Esophagus muscularis mucosa (tissue), 4 donors: ENCODE results near the gene RAE1. TPM values are rescaled to one million over a fixed set of nuclear protein-coding genes. Genes with fewer than 3 reads are reported as not detected.
A peak's percentile ranks its signal among the peaks of the same experiment; 100 is the strongest.

ENCODE experiments used
- DNase-seq: peaks from one replicate; pipeline ENCODE4 v3.0.0-alpha.2; 2017; ENCODE audit errors: extremely low spot score
- H3K27ac ChIP-seq, 4 donors: fragments of 200-600 bp; sonication (generic); replicated peaks in 1 of 4; 1 replicate in 3 of 4; 2 replicates in 1 of 4; pipeline ENCODE4 v1.5.1; 2016 to 2019; ENCODE audit warnings: mild to moderate bottlenecking in 1 of 4
- H3K27me3 ChIP-seq, 4 donors: fragments of 200-600 bp; sonication (generic); one replicate each; pipeline versions ENCODE4 v1.5.1 to v1.6.0; 2016 to 2019
- H3K36me3 ChIP-seq, 4 donors: fragments of 200-600 bp; sonication (generic); one replicate each; pipeline ENCODE4 v1.5.1; 2016 to 2019
- H3K4me1 ChIP-seq, 4 donors: fragments of 200-600 bp; sonication (generic); one replicate each; pipeline ENCODE4 v1.5.1; 2016 to 2019
- H3K4me3 ChIP-seq, 4 donors: fragments of 200-600 bp; sonication (generic); 1 replicate in 2 of 4; 2 replicates in 2 of 4; pipeline ENCODE4 v1.5.1; 2016 to 2019; ENCODE audit warnings: mild to moderate bottlenecking in 4 of 4, moderate library complexity in 1 of 4
- H3K9me3 ChIP-seq, 4 donors: fragments of 200-600 bp; sonication (generic); 1 replicate in 3 of 4; 2 replicates in 1 of 4; pipeline ENCODE4 v1.5.1; 2016 to 2019
- EP300 ChIP-seq: sonication (generic); formaldehyde crosslinking; IDR thresholded peaks from one replicate; pipeline ENCODE4 v1.6.1; 2017; ENCODE audit warnings: antibody characterized with exemption
- POLR2A ChIP-seq: fragments of 450-650 bp; IDR thresholded peaks from one replicate; pipeline ENCODE4 v1.6.1; 2017; ENCODE audit warnings: antibody characterized with exemption, moderate library complexity, mild to moderate bottlenecking, low read depth
- POLR2AphosphoS5 ChIP-seq, 2 donors: sonication (generic); formaldehyde crosslinking; IDR thresholded peaks; one replicate each; pipeline ENCODE4 v1.6.1; 2017; ENCODE audit warnings: antibody characterized with exemption in 2 of 2
- WGBS: methylation state at CpG from one replicate; pipeline ENCODE4 v1.1.5; 2018; 5-methylcytosine and 5-hydroxymethylcytosine counted together
- intact Hi-C: fragments of 100-400 bp; cut with DNase I; formaldehyde crosslinking; loops from one replicate; pipeline ENCODE4 v1.15.1; 2023
- total RNA-seq, 4 donors: library from RNA; depleted of rRNA; stranded (reverse); fragments of >200 nt; gene quantifications; one replicate each; pipeline versions ENCODE4 v1.1.0 to v1.2.1, GENCODE V29; 2016
- TF ChIP-seq, protein P1 (sequence below), 3 experiments: fragments of 200-600 bp in 2 of 3; fragments of 450-650 bp in 1 of 3; sonication (generic) in 2 of 3; IDR thresholded peaks; one replicate each; pipeline ENCODE4 v1.5.1; 2017 to 2019; ENCODE audit warnings: antibody characterized with exemption in 3 of 3, mild to moderate bottlenecking in 2 of 3, moderate library complexity in 1 of 3

RAE1 gene
- total RNA-seq, 4 donors from 2014 or later = 15.0 to 24.1 (median 21.5) TPM

DNA sequence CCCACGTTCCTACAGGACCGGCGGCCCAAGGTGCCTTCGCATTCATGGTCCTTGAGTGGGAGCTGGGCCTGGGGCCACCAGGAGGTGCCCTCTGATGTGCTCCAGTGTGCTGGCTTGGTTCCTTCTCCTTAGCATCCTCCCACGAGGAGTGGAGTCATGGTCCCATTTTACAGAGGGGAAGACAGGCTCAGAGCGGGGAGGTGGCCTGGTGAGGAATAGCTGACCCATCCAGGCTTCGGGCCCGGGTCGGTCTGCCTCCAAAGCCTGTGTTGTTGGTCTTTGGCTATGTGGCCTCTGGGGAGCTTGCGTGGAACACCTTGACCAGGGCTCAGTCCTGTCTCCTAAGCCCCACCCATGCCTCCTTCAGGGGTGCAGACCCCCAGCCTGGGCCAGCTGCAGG, 62.9 kb downstream of the RAE1 start:
- WGBS = 97% methylated on average over 10 of the region's 10 CpGs

DNA sequence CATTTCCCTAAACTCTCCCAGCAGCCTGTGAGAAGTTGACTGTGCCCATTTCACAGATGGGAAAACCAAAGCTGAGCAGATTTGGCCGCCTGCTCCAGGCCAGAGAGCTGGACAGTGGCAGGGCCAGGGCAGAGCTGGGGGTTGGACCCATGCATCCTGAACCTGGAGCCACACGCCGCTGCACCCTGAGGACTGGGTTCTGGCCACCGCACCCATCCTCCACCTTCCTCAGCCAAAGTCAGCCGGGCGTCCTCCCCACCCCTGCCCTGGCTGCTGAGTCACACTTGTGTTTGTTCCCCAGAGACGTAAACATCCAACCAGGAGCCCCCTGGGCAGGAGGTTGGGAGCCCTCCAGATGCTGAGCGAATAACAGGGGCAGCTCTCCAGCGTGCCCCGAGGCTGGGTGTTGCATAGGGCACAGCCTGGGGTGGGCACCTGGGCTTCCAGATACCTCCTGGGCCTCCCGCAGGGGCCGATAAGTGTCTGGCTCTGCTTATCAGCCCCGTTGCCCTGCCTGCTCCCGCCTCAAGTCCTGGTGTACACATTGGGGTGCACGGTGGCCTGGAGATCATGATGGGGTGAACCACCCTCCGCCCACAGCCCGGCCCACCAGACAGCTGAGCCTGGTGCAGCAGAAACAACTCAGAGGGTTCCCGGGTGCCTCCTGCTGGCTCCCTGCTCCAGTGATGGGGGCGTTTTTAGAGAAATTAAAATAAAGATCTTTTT, 64.0 kb downstream of the RAE1 start:
- peak overlapping the region in 3 of 4 donors; percentile 5 to 39 (median 26) for H3K27ac ChIP-seq
- no peak for DNase-seq
- peaks cover 2 to 40% (median 33%) of the 10 kb centered on the region in 4 donors for H3K4me1 ChIP-seq
- H3K36me3 ChIP-seq = peaks cover 0 to under 1% (median under 1%) of the 10 kb centered on the region in 4 donors
- WGBS = 69% methylated on average over 7 of the region's 19 CpGs
- H3K9me3 ChIP-seq = no peaks in the 10 kb centered on the region
- H3K27me3 ChIP-seq = no peaks in the 10 kb centered on the region
- TF ChIP-seq POLR2A (no peak), POLR2AphosphoS5 (IDR thresholded peaks at IDR 0.05) (peak in 1 of 2 donors; percentile 22)
- intact Hi-C loops = no loop called here
- H3K4me3 ChIP-seq = no peak overlapping the region

More for the DNA sequence above, 62.9 kb downstream of the RAE1 start:
- H3K27ac ChIP-seq = no peak overlapping the region
- no peaks in the 10 kb centered on the region for H3K9me3 ChIP-seq
- DNase-seq = no peak
- H3K4me3 ChIP-seq = no peak overlapping the region
- H3K4me1 ChIP-seq = peaks cover 6 to 50% (median 44%) of the 10 kb centered on the region in 4 donors
- TF ChIP-seq POLR2A (no peak), POLR2AphosphoS5 (IDR thresholded peaks at IDR 0.05) (no peak), EP300 (no peak)
- TF ChIP-seq, protein P1, sequence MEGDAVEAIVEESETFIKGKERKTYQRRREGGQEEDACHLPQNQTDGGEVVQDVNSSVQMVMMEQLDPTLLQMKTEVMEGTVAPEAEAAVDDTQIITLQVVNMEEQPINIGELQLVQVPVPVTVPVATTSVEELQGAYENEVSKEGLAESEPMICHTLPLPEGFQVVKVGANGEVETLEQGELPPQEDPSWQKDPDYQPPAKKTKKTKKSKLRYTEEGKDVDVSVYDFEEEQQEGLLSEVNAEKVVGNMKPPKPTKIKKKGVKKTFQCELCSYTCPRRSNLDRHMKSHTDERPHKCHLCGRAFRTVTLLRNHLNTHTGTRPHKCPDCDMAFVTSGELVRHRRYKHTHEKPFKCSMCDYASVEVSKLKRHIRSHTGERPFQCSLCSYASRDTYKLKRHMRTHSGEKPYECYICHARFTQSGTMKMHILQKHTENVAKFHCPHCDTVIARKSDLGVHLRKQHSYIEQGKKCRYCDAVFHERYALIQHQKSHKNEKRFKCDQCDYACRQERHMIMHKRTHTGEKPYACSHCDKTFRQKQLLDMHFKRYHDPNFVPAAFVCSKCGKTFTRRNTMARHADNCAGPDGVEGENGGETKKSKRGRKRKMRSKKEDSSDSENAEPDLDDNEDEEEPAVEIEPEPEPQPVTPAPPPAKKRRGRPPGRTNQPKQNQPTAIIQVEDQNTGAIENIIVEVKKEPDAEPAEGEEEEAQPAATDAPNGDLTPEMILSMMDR (IDR thresholded peaks at IDR 0.05) = no peak
- intact Hi-C loops = no loop called here
- H3K27me3 ChIP-seq = no peaks in the 10 kb centered on the region
- peaks cover 0 to 11% (median 11%) of the 10 kb centered on the region in 4 donors for H3K36me3 ChIP-seq

DNA sequence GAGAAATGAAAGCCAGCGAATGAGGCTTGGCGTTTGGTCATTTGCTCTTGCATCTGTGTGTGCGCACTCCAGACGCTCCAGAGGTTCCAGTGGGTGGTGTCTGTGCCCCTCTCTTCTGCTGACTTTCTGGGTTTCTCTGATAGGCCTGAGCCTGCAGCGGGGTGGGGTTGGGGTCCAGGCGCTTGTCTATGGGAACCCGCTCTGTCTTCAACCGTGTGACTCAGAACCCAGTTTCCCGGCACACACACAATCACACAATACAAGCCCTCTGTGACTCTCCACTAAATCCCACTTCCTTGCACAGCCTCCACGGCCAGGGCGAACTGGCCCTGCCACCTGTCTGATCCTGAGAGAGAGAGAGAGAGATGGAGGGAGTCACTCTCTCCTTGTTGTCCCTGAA, 64.7 kb downstream of the RAE1 start:
- H3K27ac ChIP-seq = peak overlapping the region in 2 of 4 donors; percentile 5 to 39
- WGBS = 74% methylated on average over 11 of the region's 11 CpGs
- TF ChIP-seq POLR2AphosphoS5 (IDR thresholded peaks at IDR 0.05) (no peak), POLR2A (no peak), EP300 (no peak)
- TF ChIP-seq, protein P1 (IDR thresholded peaks at IDR 0.05) = no peak

DNA sequence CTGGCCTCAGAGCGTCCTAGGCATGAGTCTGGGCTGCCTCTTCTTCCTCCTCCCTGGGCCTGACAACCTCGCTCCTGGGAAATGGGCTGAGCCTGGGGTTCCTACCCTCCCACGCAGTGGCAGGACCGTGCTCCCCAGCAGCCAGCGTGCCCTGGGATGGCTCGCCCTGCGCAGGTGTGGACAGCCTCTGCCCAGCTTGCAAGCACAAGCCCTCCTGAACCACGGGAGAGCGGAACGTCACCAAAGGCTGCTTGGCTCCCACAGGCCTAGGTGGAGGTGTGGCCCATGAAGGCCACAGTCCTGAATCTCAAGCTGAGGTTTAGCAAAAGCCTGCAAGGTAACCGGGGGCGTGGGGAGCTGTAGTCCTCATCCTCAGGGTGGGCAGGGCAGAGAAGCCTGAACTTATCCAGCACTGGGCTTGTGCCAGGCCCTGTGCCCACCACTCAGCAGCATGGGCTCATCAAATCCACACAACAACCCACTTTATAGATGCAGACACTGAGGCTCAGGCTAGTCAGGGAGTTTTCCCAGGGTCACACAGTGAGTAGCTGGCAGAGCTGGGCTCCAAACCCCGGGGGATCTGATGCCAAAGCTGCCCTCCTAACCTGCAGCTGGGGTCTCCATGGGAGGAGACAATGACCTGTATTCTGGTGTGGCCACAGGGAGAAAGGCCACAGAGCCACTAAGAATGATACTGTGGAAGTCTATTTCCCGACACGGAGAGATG, 65.4 kb downstream of the RAE1 start:
- H3K27me3 ChIP-seq = no peaks in the 10 kb centered on the region
- TF ChIP-seq POLR2A (no peak), EP300 (no peak)
- TF ChIP-seq, protein P1 (IDR thresholded peaks at IDR 0.05) = no peak
- no peak for DNase-seq
- H3K27ac ChIP-seq = no peak overlapping the region
- no peaks in the 10 kb centered on the region for H3K9me3 ChIP-seq
- WGBS = 85% methylated on average over 15 of the region's 15 CpGs
- H3K4me3 ChIP-seq = no peak overlapping the region
- intact Hi-C loops = no loop called here
- peaks cover 0 to 29% (median 21%) of the 10 kb centered on the region in 4 donors for H3K4me1 ChIP-seq
- H3K36me3 ChIP-seq = no peaks in the 10 kb centered on the region

More for the DNA sequence above, 64.7 kb downstream of the RAE1 start:
- H3K9me3 ChIP-seq = no peaks in the 10 kb centered on the region
- intact Hi-C loops = no loop called here
- peaks cover 0 to 36% (median 27%) of the 10 kb centered on the region in 4 donors for H3K4me1 ChIP-seq
- no peaks in the 10 kb centered on the region for H3K36me3 ChIP-seq
- H3K27me3 ChIP-seq = no peaks in the 10 kb centered on the region
- H3K4me3 ChIP-seq = no peak overlapping the region
- no peak for DNase-seq

DNA sequence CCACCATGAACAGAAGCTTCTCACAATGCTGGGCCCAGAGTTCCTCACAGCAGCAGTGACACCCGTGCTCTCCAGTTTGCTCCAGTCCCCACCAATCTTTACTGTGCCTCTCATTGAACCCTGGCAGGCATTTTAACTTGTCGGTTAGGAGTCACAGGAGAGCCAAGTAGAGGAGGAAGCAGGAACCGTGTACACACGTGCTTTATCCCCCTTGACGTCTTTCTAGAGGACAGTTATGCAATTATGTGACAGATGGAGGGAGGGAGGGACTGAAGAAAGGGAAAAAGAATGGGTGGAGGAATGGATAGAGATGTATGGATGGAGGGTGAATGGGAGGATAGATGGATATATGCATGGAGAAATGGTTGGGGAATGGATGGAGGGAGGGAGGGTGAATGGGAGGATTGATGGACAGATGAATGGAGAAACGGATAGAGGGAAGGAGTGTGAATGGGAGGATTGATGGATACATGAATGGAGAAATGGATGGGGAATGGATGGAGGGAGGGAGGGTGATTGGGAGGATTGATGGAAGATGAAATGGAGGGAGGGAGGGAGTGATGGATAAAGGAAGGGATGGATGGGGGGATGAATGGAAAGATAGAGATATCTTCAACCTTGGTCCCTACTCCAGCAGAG, 66.1 kb downstream of the RAE1 start:
- 48% methylated on average over 6 of the region's 6 CpGs for WGBS

More for the DNA sequence above, 66.1 kb downstream of the RAE1 start:
- H3K36me3 ChIP-seq = no peaks in the 10 kb centered on the region
- no peaks in the 10 kb centered on the region for H3K27me3 ChIP-seq
- DNase-seq = no peak
- intact Hi-C loops = no loop called here
- H3K27ac ChIP-seq = no peak overlapping the region
- H3K4me3 ChIP-seq = no peak overlapping the region
- peaks cover 0 to 22% (median 14%) of the 10 kb centered on the region in 4 donors for H3K4me1 ChIP-seq
- H3K9me3 ChIP-seq = no peaks in the 10 kb centered on the region
- no peak for TF ChIP-seq POLR2A
- TF ChIP-seq, protein P1 (IDR thresholded peaks at IDR 0.05) = no peak
